ENCODE data around the gene ABI3BP.

ABI3BP gene

DNA sequence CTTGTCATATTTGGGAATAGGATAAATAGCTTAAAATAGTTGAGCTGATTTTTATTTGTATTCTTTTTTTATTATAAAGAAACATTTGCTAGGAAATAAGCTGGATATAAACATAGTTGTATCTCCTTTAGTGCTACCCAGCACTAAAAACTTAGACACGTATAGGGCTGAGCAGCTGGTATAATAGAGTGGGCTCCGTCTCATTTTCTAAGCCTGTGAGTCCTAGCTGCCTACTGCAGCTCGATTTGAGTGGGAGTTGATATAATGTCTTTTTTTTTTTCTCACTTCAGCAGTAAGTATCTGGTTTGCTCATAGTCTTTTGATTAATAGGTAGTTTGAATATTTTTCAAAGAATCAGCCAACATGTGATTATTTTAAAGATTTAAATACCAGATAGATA, 249.7 kb downstream of the ABI3BP start:
- Histone ChIP-seq H3K9ac (ENCODE audit: low read length) (no peak overlapping the region), H4K20me1 (ENCODE audit: low read depth, low read length) (no peaks in the 10 kb centered on the region), H3K27ac (ENCODE audit: low read depth, low read length) (no peak overlapping the region), H3K4me3 (ENCODE audit: insufficient read depth, low read length, poor library complexity, severe bottlenecking) (no peak overlapping the region), H2AFZ (ENCODE audit: low read depth, low read length, severe bottlenecking) (no peak overlapping the region), H3K9me2 (replicated peaks; ENCODE audit: insufficient read depth, low read length) (no peaks in the 10 kb centered on the region), H3K4me2 (ENCODE audit: low read depth, low read length, poor library complexity, severe bottlenecking) (no peak overlapping the region), H3K9me3 (ENCODE audit: insufficient read depth, low read length) (no peaks in the 10 kb centered on the region), H3K36me3 (ENCODE audit: low read length) (peaks cover 56% of the 10 kb centered on the region), H3K27me3 (ENCODE audit: low read length) (no peaks in the 10 kb centered on the region), H3K79me2 (ENCODE audit: insufficient read depth, low read length) (no peaks in the 10 kb centered on the region), H3F3A (ENCODE audit: insufficient read depth) (no peaks in the 10 kb centered on the region)
- TF ChIP-seq EZH2phosphoT487 (conservative IDR thresholded peaks at IDR 0.05; ENCODE audit: low read length), result no peak
- TF ChIP-seq, protein P1, sequence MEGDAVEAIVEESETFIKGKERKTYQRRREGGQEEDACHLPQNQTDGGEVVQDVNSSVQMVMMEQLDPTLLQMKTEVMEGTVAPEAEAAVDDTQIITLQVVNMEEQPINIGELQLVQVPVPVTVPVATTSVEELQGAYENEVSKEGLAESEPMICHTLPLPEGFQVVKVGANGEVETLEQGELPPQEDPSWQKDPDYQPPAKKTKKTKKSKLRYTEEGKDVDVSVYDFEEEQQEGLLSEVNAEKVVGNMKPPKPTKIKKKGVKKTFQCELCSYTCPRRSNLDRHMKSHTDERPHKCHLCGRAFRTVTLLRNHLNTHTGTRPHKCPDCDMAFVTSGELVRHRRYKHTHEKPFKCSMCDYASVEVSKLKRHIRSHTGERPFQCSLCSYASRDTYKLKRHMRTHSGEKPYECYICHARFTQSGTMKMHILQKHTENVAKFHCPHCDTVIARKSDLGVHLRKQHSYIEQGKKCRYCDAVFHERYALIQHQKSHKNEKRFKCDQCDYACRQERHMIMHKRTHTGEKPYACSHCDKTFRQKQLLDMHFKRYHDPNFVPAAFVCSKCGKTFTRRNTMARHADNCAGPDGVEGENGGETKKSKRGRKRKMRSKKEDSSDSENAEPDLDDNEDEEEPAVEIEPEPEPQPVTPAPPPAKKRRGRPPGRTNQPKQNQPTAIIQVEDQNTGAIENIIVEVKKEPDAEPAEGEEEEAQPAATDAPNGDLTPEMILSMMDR (IDR thresholded peaks at IDR 0.05; ENCODE audit: insufficient read depth, low read length, poor library complexity, severe bottlenecking), result no peak

DNA sequence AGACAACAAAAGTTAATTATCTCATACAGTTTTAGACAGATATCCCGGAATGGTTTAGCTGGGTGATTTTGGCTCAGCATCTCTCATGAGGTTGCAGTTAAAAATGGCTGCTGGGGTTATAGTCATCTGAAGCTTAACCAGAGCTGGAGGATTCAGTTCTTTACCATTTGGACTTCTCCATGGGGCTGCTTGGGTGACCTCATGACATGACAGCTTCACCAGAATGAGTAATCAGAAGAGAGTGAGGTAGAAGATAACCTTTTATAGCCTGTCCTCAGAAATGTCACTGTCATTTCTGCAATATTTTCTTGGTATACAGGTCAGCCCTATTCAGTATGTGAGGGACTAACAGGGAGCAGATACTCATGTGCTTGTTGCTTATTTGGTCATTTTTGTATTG, 253.0 kb downstream of the ABI3BP start:
- H3K9ac ChIP-seq (ENCODE audit: low read length), result no peak overlapping the region
- H3K36me3 ChIP-seq (ENCODE audit: low read length), result peaks cover 53% of the 10 kb centered on the region
- no peak overlapping the region for H2AFZ ChIP-seq (ENCODE audit: low read depth, low read length, severe bottlenecking)
- H3K79me2 ChIP-seq (ENCODE audit: insufficient read depth, low read length), result no peaks in the 10 kb centered on the region; the same call in 1 of the 2 replicates
- no peak overlapping the region for H3K4me3 ChIP-seq (ENCODE audit: insufficient read depth, low read length, poor library complexity, severe bottlenecking)
- no peaks in the 10 kb centered on the region for H3F3A ChIP-seq (ENCODE audit: insufficient read depth)
- no peaks in the 10 kb centered on the region for H3K9me3 ChIP-seq (ENCODE audit: insufficient read depth, low read length)
- no peak overlapping the region for H3K27ac ChIP-seq (ENCODE audit: low read depth, low read length)
- H3K9me2 ChIP-seq (replicated peaks; ENCODE audit: insufficient read depth, low read length), result no peaks in the 10 kb centered on the region
- no peak for TF ChIP-seq EZH2phosphoT487 (conservative IDR thresholded peaks at IDR 0.05; ENCODE audit: low read length)
- TF ChIP-seq, protein P1 (IDR thresholded peaks at IDR 0.05; ENCODE audit: insufficient read depth, low read length, poor library complexity, severe bottlenecking), result no peak
- no peaks in the 10 kb centered on the region for H3K27me3 ChIP-seq (ENCODE audit: low read length)
- H3K4me2 ChIP-seq (ENCODE audit: low read depth, low read length, poor library complexity, severe bottlenecking), result no peak overlapping the region
- no peaks in the 10 kb centered on the region for H4K20me1 ChIP-seq (ENCODE audit: low read depth, low read length)

DNA sequence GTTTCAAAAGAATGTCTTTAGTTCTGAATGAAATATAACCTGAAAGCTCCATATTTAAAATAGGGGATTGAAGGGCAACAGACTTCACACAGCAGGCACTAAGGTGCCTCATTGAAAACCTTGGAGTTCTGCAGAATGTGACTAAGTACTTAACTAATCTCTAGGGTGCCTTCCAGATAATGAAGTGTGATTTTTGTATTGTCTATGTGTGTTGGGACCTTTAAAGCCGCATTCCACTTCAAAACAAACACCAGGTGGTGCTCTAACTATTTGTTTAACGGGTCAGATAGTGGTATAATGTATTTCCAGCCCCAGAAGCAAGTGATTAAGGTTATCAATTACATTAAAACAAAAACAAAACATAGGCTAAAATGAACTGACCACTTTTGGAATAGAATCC, 255.9 kb downstream of the ABI3BP start:
- Histone ChIP-seq H4K20me1 (ENCODE audit: low read depth, low read length) (0 out of 2 replicates have a peak, but pooled peaks cover 5% of the 10 kb centered on the region), H3K27me3 (ENCODE audit: low read length) (no peaks in the 10 kb centered on the region), H3K9me3 (ENCODE audit: insufficient read depth, low read length) (no peaks in the 10 kb centered on the region), H3F3A (ENCODE audit: insufficient read depth) (peaks cover 3% of the 10 kb centered on the region; the same call in 1 of the 2 replicates), H2AFZ (ENCODE audit: low read depth, low read length, severe bottlenecking) (no peak overlapping the region), H3K9me2 (replicated peaks; ENCODE audit: insufficient read depth, low read length) (no peaks in the 10 kb centered on the region), H3K36me3 (ENCODE audit: low read length) (peaks cover 55% of the 10 kb centered on the region), H3K79me2 (ENCODE audit: insufficient read depth, low read length) (peaks cover 7% of the 10 kb centered on the region; the same call in 1 of the 2 replicates), H3K9ac (ENCODE audit: low read length) (no peak overlapping the region), H3K4me3 (ENCODE audit: insufficient read depth, low read length, poor library complexity, severe bottlenecking) (no peak overlapping the region), H3K27ac (ENCODE audit: low read depth, low read length) (no peak overlapping the region), H3K4me2 (ENCODE audit: low read depth, low read length, poor library complexity, severe bottlenecking) (no peak overlapping the region)
- no peak for TF ChIP-seq EZH2phosphoT487 (conservative IDR thresholded peaks at IDR 0.05; ENCODE audit: low read length)
- TF ChIP-seq, protein P1 (IDR thresholded peaks at IDR 0.05; ENCODE audit: insufficient read depth, low read length, poor library complexity, severe bottlenecking), result peak; percentile 25

Measured in SU-DHL-6 (cell line).